ENCODE data around the gene GPC5. TPM values are rescaled to one million over a fixed set of nuclear protein-coding genes. Genes with fewer than 3 reads are reported as not detected.

The GPC5 gene
- total RNA-seq, 1 experiment from 2014 or later: 0.15 TPM

GRCh38 chr13:91708558-91708957, 310.1 kb downstream of the GPC5 start:
- no peak overlapping the region for H3K4ac ChIP-seq (ENCODE audit: low read depth, low read length)
- no peak for DNase-seq
- no peak overlapping the region for H3K18ac ChIP-seq (ENCODE audit: insufficient read length, low read depth, low read length)
- H4K91ac ChIP-seq (ENCODE audit: insufficient read length, low read depth, low read length): no peak overlapping the region
- H4K5ac ChIP-seq (ENCODE audit: insufficient read length, low read depth, low read length): no peak overlapping the region
- no peak overlapping the region for H2AFZ ChIP-seq (ENCODE audit: low read length)
- H2BK12ac ChIP-seq (ENCODE audit: insufficient read length, low read depth, low read length): no peak overlapping the region
- H4K8ac ChIP-seq (replicated peaks; ENCODE audit: insufficient read length, low read depth, low read length): no peak overlapping the region
- no peak overlapping the region for H2BK20ac ChIP-seq (ENCODE audit: low read depth, low read length, poor library complexity, severe bottlenecking)
- no peaks in the 10 kb centered on the region for H3K27me3 ChIP-seq (ENCODE audit: insufficient read depth, low read length)
- H3K4me2 ChIP-seq (ENCODE audit: insufficient read depth, insufficient read length, low read length): no peak overlapping the region
- no peaks in the 10 kb centered on the region for H3K23me2 ChIP-seq (ENCODE audit: insufficient read length, low read depth, low read length, poor library complexity, severe bottlenecking)
- H3K27ac Mint-ChIP-seq: no peak overlapping the region; a peak in 1 of 7 replicates
- no peaks in the 10 kb centered on the region for H3K4me1 ChIP-seq (ENCODE audit: insufficient read depth, low read length)
- H3K27ac ChIP-seq (ENCODE audit: insufficient read length, low read depth, low read length): no peak overlapping the region
- H2AK5ac ChIP-seq (ENCODE audit: insufficient read length, low read length): no peak overlapping the region
- H2BK15ac ChIP-seq (ENCODE audit: low read depth, low read length): no peak overlapping the region
- WGBS (ENCODE audit: extremely low coverage, insufficient read length, low lambda C conversion rate): no CpG with 5 or more reads among the region's 1 CpG
- no peak overlapping the region for H3K56ac ChIP-seq (ENCODE audit: insufficient read length, low read depth, low read length)
- H3K9me3 Mint-ChIP-seq: peaks cover 0 to 3% of the 10 kb centered on the region in 2 experiments; a peak in 1 of 5 replicates
- H2BK120ac ChIP-seq (ENCODE audit: low read depth, low read length, poor library complexity, severe bottlenecking): no peak overlapping the region
- TF ChIP-seq CTCF (conservative IDR thresholded peaks at IDR 0.05): no peak
- no peaks in the 10 kb centered on the region for H3K36me3 Mint-ChIP-seq (ENCODE audit: insufficient read depth in 1 of 3, low read depth in 3 of 3)
- no peaks in the 10 kb centered on the region for H3K9me3 ChIP-seq (ENCODE audit: control insufficient read depth, low read depth, low read length)
- no peaks in the 10 kb centered on the region for H3K4me1 Mint-ChIP-seq
- no peak overlapping the region for H3K4me3 Mint-ChIP-seq
- no peak overlapping the region for H3K9ac ChIP-seq (ENCODE audit: extremely low read depth, insufficient read length, low read length)
- H3T11ph ChIP-seq (ENCODE audit: low read length): no peak overlapping the region
- H3K27me3 Mint-ChIP-seq (ENCODE audit: low read depth): no peaks in the 10 kb centered on the region
- H4K20me1 ChIP-seq (ENCODE audit: control insufficient read depth, insufficient read depth, insufficient read length): no peaks in the 10 kb centered on the region
- H2BK5ac ChIP-seq (ENCODE audit: insufficient read length, low read length): no peak overlapping the region
- H3K79me1 ChIP-seq (ENCODE audit: insufficient read depth, low read depth, low read length, poor library complexity, severe bottlenecking): no peaks in the 10 kb centered on the region
- H3K79me2 ChIP-seq (ENCODE audit: insufficient read depth, low read length): no peaks in the 10 kb centered on the region
- H3K14ac ChIP-seq (ENCODE audit: insufficient read depth, low read length): no peak overlapping the region
- no peak overlapping the region for H3K23ac ChIP-seq (ENCODE audit: insufficient read length, low read depth, low read length)

Measured in H9 (cell line).